Retinal pigment epithelial cell (primary cell): ENCODE data around the gene PHC2.

Experiments used
- DNase-seq: peaks from one replicate; pipeline ENCODE4 v3.0.0-alpha.2; 2010; ENCODE audit warnings: low read depth
- H3K4me3 ChIP-seq: 2 replicates; pipeline ENCODE4 v1.5.1; 2011; ENCODE audit warnings: mild to moderate bottlenecking, low read length, control low read depth, moderate library complexity
- CTCF ChIP-seq: conservative IDR thresholded peaks from 2 replicates; pipeline ENCODE4 v1.5.1; 2011; ENCODE audit warnings: low read depth, low read length, control low read depth, inconsistent platforms

The PHC2 gene

GRCh38 chr1:33346927-33347649 is 83.8 kb downstream of the PHC2 start:
- H3K4me3 ChIP-seq, result peak overlapping the region; percentile 93
- no peak for TF ChIP-seq CTCF
- DNase-seq, result no peak

- DNase-seq, result no peak
- peak overlapping the region; percentile 93 for H3K4me3 ChIP-seq
- TF ChIP-seq CTCF, result no peak
Measured at GRCh38 chr1:33346533-33346926, 84.4 kb downstream of the PHC2 start.

GRCh38 chr1:33344896-33345560 is 85.9 kb downstream of the PHC2 start:
- TF ChIP-seq CTCF, result no peak
- no peak for DNase-seq
- H3K4me3 ChIP-seq, result no peak overlapping the region

- no peak overlapping the region for H3K4me3 ChIP-seq
- DNase-seq, result peak; percentile 82
- no peak for TF ChIP-seq CTCF
Measured at GRCh38 chr1:33343539-33343938, 87.4 kb downstream of the PHC2 start.

GRCh38 chr1:33342041-33342723 is 88.7 kb downstream of the PHC2 start:
- peak; percentile 8 for TF ChIP-seq CTCF
- DNase-seq, result peak; percentile 98
- peak overlapping the region; percentile 4 for H3K4me3 ChIP-seq

GRCh38 chr1:33341190-33341589 is 89.7 kb downstream of the PHC2 start:
- DNase-seq, result no peak
- no peak overlapping the region for H3K4me3 ChIP-seq
- TF ChIP-seq CTCF, result no peak

GRCh38 chr1:33339413-33339812 is 91.5 kb downstream of the PHC2 start:
- peak overlapping the region; percentile 26 for H3K4me3 ChIP-seq
- TF ChIP-seq CTCF, result peak; percentile 46
- DNase-seq, result no peak
